Trophoblast cell (in vitro differentiated cells and primary cell): Measurements from ENCODE around the gene NOVA1.
A peak's percentile ranks its signal among the peaks of the same experiment; 100 is the strongest.

ENCODE experiments used
- DNase-seq, 2 donors: peaks; one replicate each; pipeline ENCODE4 v3.0.0-alpha.2; 2016
- H2AFZ ChIP-seq: 2 replicates; pipeline ENCODE4 v1.6.1; 2013; ENCODE audit warnings: low read length, moderate library complexity, mild to moderate bottlenecking; ENCODE audit not compliant: insufficient read depth, poor library complexity
- H2AK5ac ChIP-seq: 2 replicates; pipeline ENCODE4 v1.6.1; 2013; ENCODE audit warnings: mild to moderate bottlenecking, low read length
- H2BK120ac ChIP-seq: 2 replicates; pipeline ENCODE4 v1.6.1; 2013; ENCODE audit warnings: low read length, mild to moderate bottlenecking, moderate library complexity; ENCODE audit not compliant: insufficient read depth, poor library complexity
- H2BK12ac ChIP-seq: 2 replicates; pipeline ENCODE4 v1.6.1; 2013; ENCODE audit warnings: mild to moderate bottlenecking, low read length, moderate library complexity
- H2BK5ac ChIP-seq: 2 replicates; pipeline ENCODE4 v1.6.1; 2013; ENCODE audit warnings: low read length, low read depth, moderate library complexity, mild to moderate bottlenecking; ENCODE audit not compliant: poor library complexity
- H3K14ac ChIP-seq: 2 replicates; pipeline ENCODE4 v1.6.1; 2013; ENCODE audit warnings: mild to moderate bottlenecking, low read length
- H3K18ac ChIP-seq: 2 replicates; pipeline ENCODE4 v1.6.1; 2013; ENCODE audit warnings: mild to moderate bottlenecking, low read length
- H3K23ac ChIP-seq: 2 replicates; pipeline ENCODE4 v1.6.1; 2013; ENCODE audit warnings: low read length
- H3K27ac ChIP-seq: 2 replicates; pipeline ENCODE4 v1.5.1; 2013; ENCODE audit warnings: low read depth, mild to moderate bottlenecking, inconsistent platforms, low read length, moderate library complexity
- H3K27me3 ChIP-seq: 2 replicates; pipeline ENCODE4 v1.6.1; 2013; ENCODE audit warnings: inconsistent platforms, mild to moderate bottlenecking, low read length, moderate library complexity; ENCODE audit not compliant: insufficient read depth
- H3K36me3 ChIP-seq, 2 experiments: 1 replicate in 1 of 2; 2 replicates in 1 of 2; pipeline ENCODE4 v1.6.1; 2013; ENCODE audit warnings: low read length in 2 of 2, mild to moderate bottlenecking in 2 of 2, moderate library complexity in 1 of 2; ENCODE audit not compliant: insufficient read depth in 2 of 2, control insufficient read depth in 1 of 2
- H3K4ac ChIP-seq: 2 replicates; pipeline ENCODE4 v1.6.1; 2013; ENCODE audit warnings: low read depth, mild to moderate bottlenecking, low read length, moderate library complexity
- H3K4me1 ChIP-seq, 2 experiments: 1 replicate in 1 of 2; 2 replicates in 1 of 2; pipeline ENCODE4 v1.6.1; 2013; ENCODE audit warnings: low read length in 2 of 2, mild to moderate bottlenecking in 2 of 2, moderate library complexity in 1 of 2; ENCODE audit not compliant: insufficient read depth in 2 of 2, control insufficient read depth in 1 of 2
- H3K4me2 ChIP-seq: 2 replicates; pipeline ENCODE4 v1.6.1; 2013; ENCODE audit warnings: inconsistent platforms, mild to moderate bottlenecking, low read length, moderate library complexity
- H3K4me3 ChIP-seq: 2 replicates; pipeline ENCODE4 v1.5.1; 2013; ENCODE audit warnings: mild to moderate bottlenecking, low read depth, low read length, inconsistent platforms
- H3K79me1 ChIP-seq: one replicate; pipeline ENCODE4 v1.6.1; 2013; ENCODE audit warnings: low read length
- H3K79me2 ChIP-seq: 2 replicates; pipeline ENCODE4 v1.6.1; 2013; ENCODE audit warnings: low read length, mild to moderate bottlenecking; ENCODE audit not compliant: control insufficient read depth, insufficient read depth, poor library complexity
- H3K9ac ChIP-seq: 2 replicates; pipeline ENCODE4 v1.6.1; 2013; ENCODE audit warnings: mild to moderate bottlenecking, low read length
- H3K9me3 ChIP-seq: 2 replicates; pipeline ENCODE4 v1.6.1; 2013; ENCODE audit warnings: low read depth, mild to moderate bottlenecking, control low read depth, inconsistent platforms, low read length; ENCODE audit not compliant: insufficient read depth
- H4K12ac ChIP-seq: 2 replicates; pipeline ENCODE4 v1.6.1; 2013; ENCODE audit warnings: low read depth, mild to moderate bottlenecking, low read length, moderate library complexity
- H4K8ac ChIP-seq: 2 replicates; pipeline ENCODE4 v1.6.1; 2013; ENCODE audit warnings: low read depth, mild to moderate bottlenecking, low read length, moderate library complexity
- H4K91ac ChIP-seq: one replicate; pipeline ENCODE4 v1.6.1; 2013; ENCODE audit warnings: low read depth, mild to moderate bottlenecking, low read length, moderate library complexity
- WGBS: extraction: QIAGEN DNeasy Blood & Tissue Kit; methylation state at CpG from one replicate; pipeline ENCODE4 v1.1.7; 2013; ENCODE audit warnings: missing lambda C conversion rate; ENCODE audit not compliant: insufficient read length, insufficient coverage; ENCODE audit errors: extremely low coverage; 5-methylcytosine and 5-hydroxymethylcytosine counted together

The NOVA1 gene

DNA sequence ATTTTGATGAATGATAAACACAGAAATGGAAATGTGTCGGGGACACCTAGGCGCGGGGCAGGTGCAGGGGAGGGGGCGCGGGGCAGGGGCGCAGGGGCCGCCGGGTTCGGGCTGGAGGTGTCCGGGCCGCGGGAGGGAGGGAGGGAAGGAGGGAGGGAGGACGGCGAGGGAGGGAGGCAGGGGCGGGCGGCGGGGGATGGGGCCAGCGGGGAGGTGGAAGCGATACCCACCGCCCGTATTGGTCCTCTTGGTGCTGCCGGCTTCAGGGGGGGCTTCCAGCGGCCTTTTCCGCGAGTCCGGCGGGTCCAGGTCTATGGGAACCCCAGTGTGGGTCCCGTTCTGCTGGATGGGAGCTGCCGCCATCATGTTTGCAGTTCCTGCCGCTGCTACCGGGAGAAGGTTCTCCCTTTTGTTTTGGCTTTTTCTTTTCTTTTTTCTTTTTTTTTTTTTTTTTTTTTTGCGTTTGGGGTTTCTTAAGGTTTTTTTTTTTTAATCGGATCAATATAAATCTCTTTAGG lies 703 bp downstream of the NOVA1 start:
- Histone ChIP-seq H3K4me2 (peak overlapping the region; percentile 92), H4K12ac (no peak overlapping the region), H3K4me1 (no peaks in the 10 kb centered on the region), H3K4ac (no peak overlapping the region), H3K9ac (no peak overlapping the region), H3K4me3 (peak overlapping the region; percentile 82), H3K36me3 (no peaks in the 10 kb centered on the region), H2BK12ac (no peak overlapping the region), H3K79me1 (no peaks in the 10 kb centered on the region), H2BK5ac (no peak overlapping the region), H3K23ac (no peak overlapping the region), H2BK120ac (no peak overlapping the region), H3K18ac (no peak overlapping the region), H4K91ac (no peak overlapping the region), H4K8ac (peak overlapping the region; percentile 73), H3K9me3 (no peaks in the 10 kb centered on the region), H3K79me2 (no peaks in the 10 kb centered on the region), H3K14ac (no peak overlapping the region), H3K27ac (no peak overlapping the region), H3K27me3 (peaks cover 8% of the 10 kb centered on the region), H2AFZ (no peak overlapping the region), H2AK5ac (no peak overlapping the region)
- no peak for DNase-seq
- no CpG with 5 or more reads among the region's 33 CpGs for WGBS

DNA sequence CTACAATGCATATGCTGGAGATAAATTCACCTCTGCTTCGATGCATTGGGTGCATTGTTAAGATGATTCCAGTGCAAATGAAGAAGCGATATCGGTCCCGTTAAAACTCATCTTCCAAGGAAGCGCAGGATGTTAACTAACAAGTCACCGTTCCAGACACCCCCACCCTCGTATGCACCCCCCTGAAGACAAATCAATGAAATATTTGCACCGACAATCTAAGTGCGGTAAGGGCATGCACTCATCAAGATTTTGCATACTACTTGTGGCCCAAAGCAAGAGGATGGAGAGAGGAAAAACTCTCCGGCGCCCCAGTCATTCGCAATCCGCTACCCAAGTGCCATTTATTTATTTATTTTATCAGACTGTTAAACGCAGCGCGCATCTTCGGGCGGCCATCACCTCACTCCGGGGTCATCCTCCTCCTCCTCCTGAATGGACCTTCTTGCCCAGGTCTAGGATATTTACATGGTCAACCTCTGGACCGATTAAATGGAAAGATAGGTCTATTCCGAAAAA lies 1.2 kb downstream of the NOVA1 start:
- Histone ChIP-seq H2AFZ (no peak overlapping the region), H4K91ac (no peak overlapping the region), H2AK5ac (no peak overlapping the region), H3K23ac (no peak overlapping the region), H3K4me2 (peak overlapping the region; percentile 91), H3K18ac (no peak overlapping the region), H3K79me1 (no peaks in the 10 kb centered on the region), H3K4me1 (no peaks in the 10 kb centered on the region), H3K4me3 (peak overlapping the region; percentile 71), H3K79me2 (no peaks in the 10 kb centered on the region), H3K9me3 (no peaks in the 10 kb centered on the region), H2BK12ac (no peak overlapping the region), H3K27me3 (peaks cover 8% of the 10 kb centered on the region), H3K9ac (no peak overlapping the region), H3K36me3 (no peaks in the 10 kb centered on the region), H4K8ac (no peak overlapping the region), H3K27ac (no peak overlapping the region), H2BK120ac (no peak overlapping the region), H3K14ac (no peak overlapping the region), H3K4ac (no peak overlapping the region), H4K12ac (no peak overlapping the region), H2BK5ac (no peak overlapping the region)
- DNase-seq: no peak
- no CpG with 5 or more reads among the region's 21 CpGs for WGBS

DNA sequence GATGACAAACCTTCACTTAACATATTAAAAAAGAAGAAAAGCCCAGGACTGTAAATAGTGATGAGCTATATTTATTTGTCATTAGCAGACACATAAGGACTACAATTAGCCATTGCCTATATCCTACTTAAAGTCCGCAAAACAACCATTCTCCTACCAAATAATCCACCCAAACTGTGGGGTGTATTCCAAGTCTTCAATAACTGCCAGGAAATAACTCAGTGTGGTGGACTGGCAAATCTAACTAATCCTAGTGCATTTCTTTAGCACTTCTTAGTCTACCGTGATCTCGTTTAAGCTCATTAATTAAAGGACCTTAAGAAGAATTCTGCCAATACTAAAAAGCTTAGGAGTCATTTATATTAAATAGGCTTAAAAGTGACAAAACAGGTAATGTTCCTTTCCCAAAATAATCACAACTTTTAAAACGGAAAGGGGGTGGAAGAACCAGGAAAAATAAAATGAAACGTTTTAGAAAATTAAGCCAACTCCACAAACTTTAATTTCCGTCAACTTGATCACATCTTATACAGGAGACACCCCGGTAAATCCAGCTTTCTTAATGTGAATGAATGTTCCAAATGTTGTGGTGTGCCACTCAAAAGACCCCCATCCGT lies 1.8 kb downstream of the NOVA1 start:
- Histone ChIP-seq H2BK120ac (no peak overlapping the region), H3K79me2 (no peaks in the 10 kb centered on the region), H3K27ac (no peak overlapping the region), H3K4ac (no peak overlapping the region), H3K9me3 (no peaks in the 10 kb centered on the region), H3K36me3 (no peaks in the 10 kb centered on the region), H3K27me3 (peaks cover 8% of the 10 kb centered on the region), H3K4me1 (no peaks in the 10 kb centered on the region), H3K23ac (no peak overlapping the region), H2BK12ac (no peak overlapping the region), H2AK5ac (no peak overlapping the region), H2BK5ac (no peak overlapping the region), H3K4me3 (no peak overlapping the region), H3K4me2 (peak overlapping the region; percentile 91), H3K9ac (no peak overlapping the region), H3K18ac (no peak overlapping the region), H4K8ac (no peak overlapping the region), H4K12ac (no peak overlapping the region), H4K91ac (no peak overlapping the region), H3K14ac (no peak overlapping the region), H2AFZ (no peak overlapping the region), H3K79me1 (no peaks in the 10 kb centered on the region)
- DNase-seq: no peak
- WGBS: no CpG with 5 or more reads among the region's 8 CpGs

DNA sequence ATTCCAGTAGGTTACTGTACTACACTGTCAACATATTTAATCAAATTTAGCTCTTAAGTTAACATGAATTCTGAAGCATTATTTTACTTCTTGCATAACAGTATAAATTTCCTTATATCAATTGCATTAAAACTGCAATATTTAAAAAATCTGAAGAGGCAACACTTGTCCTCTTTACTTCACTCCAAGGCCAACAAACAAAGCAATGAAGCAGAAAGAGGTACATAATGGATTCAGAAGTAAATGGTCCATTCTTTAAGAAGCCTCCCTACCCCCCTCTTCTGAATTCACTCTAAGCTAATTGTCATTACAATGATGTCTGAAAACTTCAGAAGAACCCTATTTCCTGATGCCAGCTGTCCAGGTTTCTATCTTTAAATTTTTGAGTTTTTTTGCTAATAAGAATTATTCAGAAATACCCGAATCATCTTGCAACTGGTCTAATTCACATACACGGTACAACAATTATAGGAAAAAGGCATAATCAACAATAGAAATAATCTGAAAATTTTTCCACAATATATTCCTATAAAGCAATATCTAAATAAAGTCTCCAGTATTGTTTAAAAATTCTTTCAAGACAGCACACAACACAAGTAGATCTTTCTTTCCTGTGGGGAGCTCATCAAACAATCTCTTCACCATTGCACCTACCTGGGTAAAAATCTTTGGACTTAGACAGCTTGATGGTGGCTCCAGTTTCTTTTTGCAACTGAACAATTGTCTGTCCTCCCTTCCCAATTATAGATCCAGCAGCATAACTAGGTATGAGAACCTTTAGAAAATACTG lies 2.9 kb downstream of the NOVA1 start:
- Histone ChIP-seq H2AFZ (no peak overlapping the region), H3K9ac (no peak overlapping the region), H3K18ac (no peak overlapping the region), H3K36me3 (no peaks in the 10 kb centered on the region), H3K9me3 (no peaks in the 10 kb centered on the region), H3K27ac (no peak overlapping the region), H3K14ac (no peak overlapping the region), H3K79me1 (no peaks in the 10 kb centered on the region), H3K4me2 (no peak overlapping the region), H3K4me3 (no peak overlapping the region), H3K27me3 (peaks cover 8% of the 10 kb centered on the region), H3K4ac (no peak overlapping the region), H4K12ac (no peak overlapping the region), H3K23ac (no peak overlapping the region), H2BK12ac (no peak overlapping the region), H2BK120ac (no peak overlapping the region), H2BK5ac (no peak overlapping the region), H3K4me1 (no peaks in the 10 kb centered on the region), H2AK5ac (no peak overlapping the region), H3K79me2 (no peaks in the 10 kb centered on the region), H4K91ac (no peak overlapping the region), H4K8ac (no peak overlapping the region)
- DNase-seq: no peak
- no CpG with 5 or more reads among the region's 2 CpGs for WGBS
